GDM1 (cell line): Measurements from ENCODE around the gene TWF2.

Experiments
- DNase-seq: peaks from one replicate; lab custom pipeline; 2025; lab: John Stamatoyannopoulos, UW

Gene TWF2

GRCh38 chr3:52222319-52223221, 16.4 kb downstream of the TWF2 start:
- no peak for DNase-seq

DNA sequence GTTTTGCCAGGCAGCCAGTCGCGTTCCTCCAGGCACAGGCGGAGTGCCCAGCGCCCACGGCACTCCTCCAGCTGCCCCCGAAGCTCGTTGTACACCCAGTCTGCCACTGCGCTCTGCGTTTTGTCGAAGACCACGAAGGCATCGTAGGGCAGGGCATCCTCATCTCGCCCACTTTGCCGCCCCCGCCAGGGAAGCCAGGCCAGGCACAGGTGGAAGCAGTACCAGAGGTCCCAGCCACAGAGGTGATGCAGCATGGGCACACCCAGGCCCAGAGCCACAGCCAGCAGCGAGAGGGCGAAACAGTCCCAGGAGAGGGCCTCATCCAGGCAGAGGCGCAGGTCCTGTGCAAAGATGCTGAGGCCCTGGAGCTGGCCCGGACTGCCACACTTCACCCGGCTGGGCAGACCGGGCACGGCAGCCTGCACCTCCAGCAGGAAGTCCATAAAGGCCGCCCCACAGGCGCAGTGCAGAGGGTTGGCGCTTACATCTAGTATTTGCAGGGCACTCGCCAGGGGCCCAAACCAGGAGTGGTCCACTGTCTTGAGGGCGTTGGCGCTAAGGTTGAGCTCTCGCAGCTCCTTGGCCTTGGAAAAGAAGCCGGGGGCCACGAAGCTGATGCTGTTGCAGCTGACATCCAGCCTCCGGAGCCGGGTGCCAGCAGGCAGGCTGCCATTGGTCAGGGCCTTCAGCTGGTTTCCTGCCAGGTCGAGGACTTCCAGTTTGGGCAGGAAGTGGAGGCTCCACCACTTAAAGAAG, 17.2 kb downstream of the TWF2 start:
- no peak for DNase-seq

DNA sequence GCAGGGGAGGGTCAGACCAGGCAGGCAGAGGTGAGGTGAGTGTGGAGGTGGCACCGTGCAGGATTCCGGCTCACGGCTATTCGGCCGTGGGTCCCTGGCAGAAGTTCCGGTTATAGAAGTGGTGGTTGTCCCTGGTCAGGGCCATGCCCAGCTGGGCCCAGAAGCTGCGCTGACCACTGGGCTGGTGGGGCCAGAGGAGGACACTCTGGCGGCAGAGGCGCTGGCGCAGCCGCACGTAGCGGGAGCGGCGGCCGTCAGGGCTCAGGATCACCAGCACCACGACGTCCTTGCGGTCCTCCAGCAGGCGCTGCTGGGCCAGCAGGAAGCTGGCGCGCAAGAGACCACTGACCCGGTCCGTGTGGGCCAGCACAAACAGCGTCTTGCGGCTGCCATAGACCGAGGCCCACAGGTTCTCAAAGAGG, 17.8 kb downstream of the TWF2 start:
- no peak for DNase-seq

GRCh38 chr3:52220380-52221026, 18.5 kb downstream of the TWF2 start:
- DNase-seq = peak; percentile 73

GRCh38 chr3:52218937-52219650, 19.9 kb downstream of the TWF2 start:
- DNase-seq = no peak

GRCh38 chr3:52218454-52218853, 20.5 kb downstream of the TWF2 start:
- DNase-seq = no peak

- DNase-seq = no peak
Measured at GRCh38 chr3:52218026-52218425, 20.9 kb downstream of the TWF2 start.

DNA sequence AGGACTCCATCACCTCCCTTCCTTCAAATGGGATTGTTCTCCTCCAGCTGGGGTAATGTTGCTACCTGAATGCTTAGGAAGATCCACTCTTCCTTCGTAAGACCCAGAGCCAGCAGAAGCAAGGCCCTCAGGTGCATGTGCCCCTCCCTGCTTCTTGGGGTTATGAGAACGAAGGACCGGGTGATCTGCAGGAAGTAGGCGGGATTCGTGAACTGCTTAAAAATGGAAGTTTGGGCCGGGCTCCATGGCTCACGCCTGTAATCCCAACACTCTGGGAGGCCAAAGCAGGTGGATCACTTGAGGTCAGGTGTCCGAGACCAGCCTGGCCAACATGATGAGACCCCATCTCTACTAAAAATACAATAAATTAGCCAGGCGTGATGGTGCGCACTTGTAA, 21.6 kb downstream of the TWF2 start:
- no peak for DNase-seq

DNA sequence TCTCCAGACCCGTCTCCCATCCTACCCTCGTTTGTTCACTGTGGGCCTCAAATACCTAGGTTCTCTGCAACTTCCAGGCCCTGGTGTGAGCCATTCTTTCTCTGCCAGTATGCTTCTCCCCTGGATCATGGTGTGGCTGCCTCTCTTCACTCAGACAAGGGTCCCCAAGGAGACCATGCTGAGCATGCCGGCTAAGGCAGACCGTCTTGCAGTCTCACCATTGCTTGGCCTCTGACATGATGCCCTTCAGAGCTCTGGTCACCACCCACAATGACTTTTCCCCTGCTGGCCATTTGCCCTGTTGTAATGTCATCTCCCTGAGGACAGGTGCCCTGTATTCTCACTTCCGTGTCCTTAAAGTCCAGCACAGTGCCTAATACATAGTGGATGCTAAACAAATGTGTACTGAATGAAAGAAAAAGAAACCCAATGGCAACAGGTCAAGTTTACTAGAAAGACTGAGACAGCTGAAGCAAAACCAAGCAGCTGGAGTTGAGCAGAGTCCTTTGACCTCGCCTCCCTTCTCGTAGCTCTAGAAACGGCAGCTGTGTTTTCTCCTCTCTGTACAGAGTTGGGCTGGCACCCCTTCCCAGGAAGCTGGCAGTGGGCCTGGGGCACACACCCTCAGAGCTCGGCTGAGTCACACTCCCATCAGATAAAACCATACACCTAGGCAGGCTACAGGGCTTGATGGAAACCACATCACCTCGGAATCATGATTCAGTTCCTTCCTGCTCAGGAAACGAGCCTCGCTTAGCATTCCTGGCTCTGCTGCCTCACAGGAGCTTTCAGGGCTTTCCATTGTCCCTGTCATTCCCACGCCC, 22.2 kb downstream of the TWF2 start:
- no peak for DNase-seq

DNA sequence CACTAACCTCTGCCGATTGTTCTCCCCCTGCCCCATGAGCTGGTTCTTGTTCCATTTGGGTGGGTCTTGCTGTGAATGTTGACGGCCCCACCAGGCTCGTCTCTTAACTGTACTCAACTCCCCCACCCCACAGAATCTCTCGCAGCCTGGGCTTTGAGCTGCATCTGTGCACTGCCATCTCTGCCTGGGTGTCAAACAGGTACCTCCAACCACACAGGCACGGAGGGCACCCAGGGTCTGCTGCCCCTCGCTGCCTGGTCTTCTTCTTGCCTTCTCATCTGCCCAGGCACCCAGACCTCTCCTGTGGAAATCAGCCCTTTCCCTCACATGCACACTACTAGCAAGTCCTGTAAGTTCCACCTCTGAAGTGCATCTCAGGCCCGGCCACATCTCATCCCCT, 23.6 kb downstream of the TWF2 start:
- DNase-seq = no peak

DNA sequence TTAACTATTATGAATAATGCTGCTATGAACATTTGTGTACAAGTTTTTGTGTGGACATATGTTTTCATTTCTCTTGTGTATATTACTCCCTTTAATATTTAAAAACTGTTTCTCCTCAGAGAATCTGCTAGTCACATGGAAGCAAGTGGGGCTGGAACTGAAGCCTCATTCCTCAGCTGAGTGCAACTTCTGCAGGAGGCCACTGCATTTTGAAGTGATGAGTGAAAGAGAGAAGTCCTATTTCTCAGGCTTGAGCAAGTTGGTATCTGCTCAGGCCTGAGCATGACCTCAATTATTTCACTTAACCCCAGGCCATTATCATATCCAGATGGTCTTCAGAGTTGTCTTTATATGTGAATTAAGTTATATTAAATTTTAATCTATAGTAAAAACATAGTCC, 25.1 kb downstream of the TWF2 start:
- DNase-seq = no peak

GRCh38 chr3:52213005-52213404, 26.0 kb downstream of the TWF2 start:
- no peak for DNase-seq

GRCh38 chr3:52211268-52211891, 27.6 kb downstream of the TWF2 start:
- DNase-seq = no peak

DNA sequence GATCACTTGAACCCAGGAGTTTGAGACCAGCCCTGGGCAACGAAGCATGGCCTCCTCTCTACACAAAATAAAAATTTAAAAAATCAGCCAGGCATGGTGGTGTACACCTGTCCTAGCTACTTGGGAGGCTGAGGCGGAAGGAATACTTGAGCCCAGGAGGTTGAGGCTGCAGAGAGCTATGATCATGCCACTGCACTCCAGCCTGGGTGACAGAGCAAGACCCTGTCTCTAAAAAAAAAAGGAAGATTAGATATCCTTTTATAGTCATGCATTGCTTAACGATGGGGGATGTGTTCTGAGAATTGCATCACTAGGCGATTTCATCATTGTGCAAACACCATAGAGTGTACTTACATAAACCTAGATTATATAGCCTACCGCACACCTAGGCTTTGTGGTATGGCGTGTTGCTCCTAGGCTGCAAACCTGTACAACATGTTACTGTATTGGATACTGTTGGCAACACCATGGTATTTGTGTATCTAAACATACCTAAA, 28.4 kb downstream of the TWF2 start:
- DNase-seq = no peak

DNA sequence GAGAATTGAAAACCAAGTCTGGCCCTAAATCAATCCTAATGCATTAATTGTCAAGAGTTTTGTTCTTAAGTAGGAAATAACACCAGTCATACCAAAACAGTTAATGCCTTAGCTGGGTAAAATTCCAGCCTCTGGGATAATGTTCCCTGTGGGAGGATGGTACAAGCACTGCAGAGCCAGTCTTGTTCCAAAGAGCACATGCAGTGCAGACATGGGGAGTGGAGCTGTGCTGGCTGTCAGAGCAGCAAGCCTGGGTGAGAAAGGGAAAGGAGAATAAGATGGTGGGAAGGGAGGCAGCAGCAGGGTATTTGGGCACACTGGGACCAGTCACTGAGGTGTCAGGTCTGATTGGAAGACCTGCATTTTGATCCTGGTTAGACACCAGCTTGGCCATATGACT, 28.9 kb downstream of the TWF2 start:
- DNase-seq = no peak

DNA sequence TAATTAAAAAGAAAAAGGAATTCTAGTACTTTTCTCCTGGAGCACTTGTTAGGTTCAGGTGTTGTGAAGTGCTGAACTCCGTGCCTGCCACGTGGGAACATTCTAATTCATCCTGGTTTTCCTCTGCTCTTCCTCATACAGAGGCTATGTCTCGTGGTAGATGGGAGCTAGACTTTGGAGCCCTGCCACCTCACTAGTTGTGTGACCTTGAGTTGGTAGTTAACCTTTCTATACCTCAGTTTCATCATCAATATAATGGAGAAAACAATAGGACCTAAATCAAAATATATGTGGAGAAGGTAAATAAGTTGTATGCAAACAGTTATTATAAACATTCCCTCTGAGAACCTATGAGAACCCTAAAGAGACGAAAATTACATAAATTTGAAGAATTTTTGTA, 30.4 kb downstream of the TWF2 start:
- no peak for DNase-seq

DNA sequence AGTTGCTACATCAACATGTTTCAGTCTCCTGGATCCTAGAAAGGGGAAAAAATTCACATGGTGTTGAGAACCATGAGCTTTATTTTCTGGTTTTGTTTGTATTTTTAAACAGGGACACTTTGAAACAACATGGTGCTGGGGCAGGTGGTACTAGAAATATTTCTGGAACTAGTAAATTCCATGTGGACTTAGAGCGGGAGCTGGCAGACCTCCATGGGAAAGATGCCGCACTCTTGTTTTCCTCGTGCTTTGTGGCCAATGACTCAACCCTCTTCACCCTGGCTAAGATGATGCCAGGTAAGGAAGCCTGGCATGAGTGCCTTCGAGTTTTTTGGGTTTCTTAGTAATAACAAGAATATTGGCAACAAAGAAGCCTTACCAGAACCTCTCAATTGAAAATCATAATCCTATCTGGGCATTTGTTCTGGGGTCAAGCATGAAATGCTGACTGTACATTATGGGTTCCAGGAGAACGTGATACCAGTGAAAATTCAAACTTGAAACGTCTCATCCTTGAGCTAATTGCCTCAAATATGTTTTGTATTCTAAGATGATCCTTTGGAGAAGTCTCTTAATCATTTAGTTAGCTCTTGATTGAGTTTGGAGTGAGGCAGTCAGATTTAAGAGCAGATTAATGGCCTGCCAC, 33.1 kb downstream of the TWF2 start:
- no peak for DNase-seq

- no peak for DNase-seq
Measured at GRCh38 chr3:52204337-52205073, 34.5 kb downstream of the TWF2 start.

DNA sequence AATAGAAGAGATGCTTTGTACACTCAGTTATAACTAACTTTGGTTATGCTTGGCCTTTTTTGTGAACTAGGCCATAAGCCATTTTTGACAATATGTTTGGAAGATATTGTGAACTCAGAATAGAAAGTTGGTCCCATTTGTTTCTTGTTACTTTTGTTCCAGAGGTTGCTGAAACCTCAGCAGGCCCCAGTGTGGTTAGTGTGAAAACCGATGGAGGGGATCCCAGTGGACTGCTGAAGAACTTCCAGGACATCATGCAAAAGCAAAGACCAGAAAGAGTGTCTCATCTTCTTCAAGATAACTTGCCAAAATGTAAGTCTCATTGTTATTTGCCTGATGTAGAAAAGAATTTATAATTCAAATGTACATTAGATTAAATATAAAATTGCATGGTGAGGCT, 35.3 kb downstream of the TWF2 start:
- DNase-seq = no peak
